AG09319 (cell line): ENCODE measurements around the gene PAX2.

Experiments used
- DNase-seq: peaks from one replicate; pipeline ENCODE4 v3.0.0-alpha.2; 2010; ENCODE audit warnings: low read depth; ENCODE audit errors: extremely low read depth
- CTCF ChIP-seq: IDR thresholded peaks from 2 replicates; pipeline ENCODE4 v1.5.1; 2011; ENCODE audit warnings: low read depth, mild to moderate bottlenecking, inconsistent platforms, low read length, moderate library complexity

The PAX2 gene

DNA sequence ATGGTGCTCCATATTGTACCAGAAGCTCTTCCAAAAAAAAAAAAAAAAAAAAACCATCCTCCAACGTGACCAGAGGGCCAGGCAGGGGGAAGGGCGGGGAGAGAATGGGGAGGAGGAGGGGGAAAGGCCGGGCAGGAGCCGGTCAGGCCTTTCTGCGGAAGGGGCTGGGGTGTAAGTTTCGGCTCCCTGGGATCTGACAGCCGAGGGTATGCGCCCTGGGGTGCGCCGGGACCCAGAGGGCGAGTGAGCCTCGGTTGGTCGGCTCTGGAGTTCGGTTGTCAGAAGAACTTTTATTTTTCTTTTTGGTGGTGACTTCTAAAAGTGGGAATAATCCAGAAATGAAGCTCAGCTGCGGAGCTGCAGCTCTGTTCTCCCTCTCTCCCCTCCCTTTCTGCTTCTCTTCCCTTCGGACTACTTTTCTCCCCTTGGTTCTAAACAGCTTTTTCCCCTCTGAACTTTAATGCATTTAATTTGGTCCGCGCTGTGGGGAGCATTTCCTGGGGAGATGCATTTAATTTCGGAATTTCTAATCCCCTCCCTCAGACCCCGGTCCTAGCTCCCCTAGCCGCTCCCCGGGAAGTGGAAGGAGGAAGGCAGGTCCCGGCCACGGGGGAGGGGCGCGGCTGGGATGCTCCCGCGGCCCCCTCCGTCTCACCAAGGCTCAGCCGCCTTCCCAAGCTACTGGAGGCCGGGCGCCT is 3.9 kb upstream of the PAX2 start:
- no peak for DNase-seq
- TF ChIP-seq CTCF, result no peak

DNA sequence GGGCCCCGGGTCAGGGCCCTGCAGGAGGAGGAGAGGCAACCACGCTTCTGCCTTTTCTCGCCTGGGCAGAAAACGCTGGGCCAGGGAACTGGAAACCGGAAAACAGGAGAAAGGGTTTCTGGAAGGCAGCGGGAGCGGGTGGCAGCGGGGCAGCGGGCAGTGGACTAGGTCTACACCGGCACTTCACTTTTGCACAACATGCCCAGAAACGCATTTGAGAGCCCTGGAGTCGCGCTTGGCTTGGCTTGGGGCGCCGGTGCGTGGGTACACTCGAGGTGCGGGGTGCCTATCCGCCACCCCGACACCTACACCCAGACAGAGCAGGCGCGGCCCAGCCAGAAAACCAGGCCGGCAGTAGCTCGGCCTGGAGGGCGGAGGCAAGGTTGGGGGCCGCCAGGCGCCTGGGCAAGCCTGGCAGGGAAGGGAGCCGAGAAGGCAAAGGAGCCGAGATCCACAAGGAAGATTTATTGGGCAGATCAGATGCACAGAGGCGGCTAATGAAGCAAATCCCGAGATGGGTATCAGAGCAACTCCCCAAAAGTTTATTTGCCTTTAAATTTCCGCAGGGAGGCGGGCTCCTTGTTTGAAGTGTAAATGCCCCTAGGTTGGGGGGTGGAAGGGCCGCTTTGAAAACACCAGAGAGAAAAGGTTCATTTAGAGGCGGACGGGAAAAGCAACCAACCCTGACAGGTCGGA is 3.2 kb upstream of the PAX2 start:
- no peak for TF ChIP-seq CTCF
- DNase-seq, result no peak

DNA sequence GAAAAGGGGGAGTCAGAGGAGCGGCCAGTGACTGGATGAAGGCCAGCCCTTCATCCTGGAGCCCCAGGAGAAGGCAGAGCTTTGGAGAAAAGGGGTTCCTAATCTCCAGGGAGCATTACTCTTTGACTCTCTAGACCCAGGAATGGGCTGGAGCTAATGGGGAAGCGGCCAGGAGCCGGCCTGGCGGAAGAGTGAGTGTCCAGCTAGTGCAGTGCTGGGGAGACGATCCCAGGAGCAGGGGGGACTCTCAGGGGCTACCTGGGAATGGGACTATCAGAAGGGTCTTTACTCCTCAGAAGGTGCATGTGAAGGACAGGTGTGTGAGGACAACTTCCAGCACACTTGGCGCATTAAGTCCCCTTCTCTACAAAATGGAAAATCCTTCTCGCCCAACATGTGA is 2.4 kb upstream of the PAX2 start:
- no peak for TF ChIP-seq CTCF
- DNase-seq, result no peak

- DNase-seq, result peak; percentile 10
- TF ChIP-seq CTCF, result peak; percentile 57
Measured at GRCh38 chr10:100743626-100744135, 1.7 kb upstream of the PAX2 start.

DNA sequence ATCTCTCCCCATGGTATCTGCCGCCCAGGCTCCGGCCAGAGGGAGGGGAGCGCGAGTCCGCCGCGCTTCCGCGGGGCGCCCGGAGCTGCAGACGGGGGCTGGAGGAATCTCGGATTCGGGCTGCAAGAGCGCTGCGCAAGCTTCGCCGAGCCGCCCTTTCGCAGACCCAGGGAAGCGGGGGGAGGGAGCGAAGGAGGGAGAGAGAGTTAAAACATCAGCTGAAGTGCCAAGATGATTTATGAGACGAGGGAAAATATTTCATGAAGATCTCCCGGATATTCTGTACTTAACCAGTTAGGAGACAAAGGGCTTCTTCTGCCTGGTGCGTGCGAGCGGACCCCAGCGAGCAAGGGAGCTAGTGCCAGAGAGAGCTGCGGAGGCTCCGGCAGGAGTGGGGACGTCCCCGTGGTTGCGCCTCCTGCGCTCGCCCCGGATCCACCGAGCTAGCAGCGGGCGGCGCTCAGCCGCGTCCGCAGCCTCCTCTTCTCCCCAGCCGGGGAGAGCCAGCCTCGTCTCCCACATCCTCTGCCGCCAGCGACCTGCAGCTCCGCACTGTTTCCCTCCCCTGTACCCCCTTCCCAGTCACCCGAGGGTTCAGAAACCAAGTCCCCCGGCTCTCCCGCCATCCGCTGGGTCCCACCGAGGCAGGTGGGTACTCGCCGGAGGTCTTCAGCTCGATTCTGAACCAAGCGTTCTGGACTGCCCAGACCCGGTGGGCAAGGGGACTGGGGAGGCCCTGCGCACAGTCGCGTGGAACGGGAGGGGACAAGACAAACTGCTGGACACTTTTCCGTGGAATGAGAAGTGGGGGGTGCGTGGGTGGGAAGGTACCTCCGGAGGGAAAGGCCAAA is 1.0 kb upstream of the PAX2 start:
- TF ChIP-seq CTCF, result no peak
- no peak for DNase-seq

DNA sequence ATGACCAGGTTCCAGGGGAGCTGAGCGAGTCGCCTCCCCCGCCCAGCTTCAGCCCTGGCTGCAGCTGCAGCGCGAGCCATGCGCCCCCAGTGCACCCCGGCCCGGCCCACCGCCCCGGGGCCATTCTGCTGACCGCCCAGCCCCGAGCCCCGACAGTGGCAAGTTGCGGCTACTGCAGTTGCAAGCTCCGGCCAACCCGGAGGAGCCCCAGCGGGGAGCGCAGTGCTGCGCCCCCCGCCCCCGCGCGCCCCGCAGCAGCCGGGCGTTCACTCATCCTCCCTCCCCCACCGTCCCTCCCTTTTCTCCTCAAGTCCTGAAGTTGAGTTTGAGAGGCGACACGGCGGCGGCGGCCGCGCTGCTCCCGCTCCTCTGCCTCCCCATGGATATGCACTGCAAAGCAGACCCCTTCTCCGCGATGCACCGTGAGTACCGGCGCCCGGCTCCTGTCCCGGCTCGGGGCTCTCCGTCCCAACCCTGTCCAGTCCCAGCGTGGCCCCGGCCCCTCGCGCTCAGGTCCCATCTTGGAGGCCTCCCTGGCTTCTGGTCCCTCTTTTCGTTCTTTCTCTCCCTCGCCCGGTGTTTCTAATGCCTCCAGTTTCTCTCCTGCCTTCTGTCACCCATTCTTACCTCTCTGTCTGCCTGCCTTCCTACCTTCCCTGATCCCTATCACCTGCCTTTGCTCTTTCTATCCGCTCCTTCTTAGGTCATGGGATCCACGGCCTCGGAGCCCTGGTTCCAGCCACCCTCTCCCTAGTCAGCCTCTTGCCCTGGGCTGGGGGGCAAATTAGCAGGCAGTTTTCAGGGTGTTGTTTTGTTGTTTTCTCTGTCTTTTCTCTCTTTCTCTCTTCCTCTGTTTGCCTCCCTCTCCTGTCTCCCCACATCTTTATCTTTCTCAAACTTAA is 751 bp downstream of the PAX2 start:
- no peak for DNase-seq
- TF ChIP-seq CTCF, result no peak
